Pancreas (tissue), 10 donors: Measurements from ENCODE around the gene EMD. TPM values are rescaled to one million over a fixed set of nuclear protein-coding genes. Genes with fewer than 3 reads are reported as not detected.

Experiments
- ATAC-seq, 4 donors: fragments of 200-7000 bp; cut with Tn5 transposase; one replicate each; pipeline versions ENCODE4 v1.8.0 to v1.9.1; 2020; ENCODE audit warnings: mild to moderate bottlenecking in 4 of 4, moderate library complexity in 4 of 4
- DNase-seq, 6 donors: peaks; one replicate each; pipeline ENCODE4 v3.0.0-alpha.2; 2020
- FAIRE-seq: peaks from 2 replicates; lab custom pipeline; 2012; peaks lifted over from hg19 to GRCh38; lab: Jason Lieb, UNC
- H3K27ac ChIP-seq, 4 donors: fragments of 200-600 bp; sonication (generic); 1 replicate in 3 of 4; 2 replicates in 1 of 4; pipeline versions ENCODE4 v1.5.0 to v1.8.0; 2020
- H3K27me3 ChIP-seq, 4 donors: fragments of 200-600 bp; one replicate each; pipeline ENCODE4 v1.8.0; 2021
- H3K36me3 ChIP-seq, 3 donors: fragments of 200-600 bp; sonication (generic) in 1 of 3; one replicate each; pipeline versions ENCODE4 v1.5.0 to v1.8.0; 2020 to 2021
- H3K4me1 ChIP-seq, 3 donors: fragments of 200-600 bp; one replicate each; pipeline ENCODE4 v1.8.0; 2021
- H3K4me3 ChIP-seq, 4 donors: fragments of 200-600 bp; sonication (generic) in 2 of 4; one replicate each; pipeline versions ENCODE4 v1.5.0 to v1.8.0; 2020 to 2021
- H3K9me3 ChIP-seq, 4 donors: fragments of 200-600 bp; one replicate each; pipeline ENCODE4 v1.8.0; 2021
- CTCF ChIP-seq, 4 donors: fragments of 200-600 bp; sonication (generic) in 3 of 4; IDR thresholded peaks; one replicate each; pipeline versions ENCODE4 v1.5.0 to v1.8.0; 2021; ENCODE audit warnings: antibody characterized with exemption in 4 of 4
- WGBS, 2 donors: extraction: QIAGEN DNeasy Blood & Tissue Kit; methylation state at CpG; one replicate each; pipeline ENCODE4 v1.1.7; 2013; 5-methylcytosine and 5-hydroxymethylcytosine counted together
- intact Hi-C, 3 donors: fragments of 100-400 bp; cut with DNase I; formaldehyde crosslinking; loops; one replicate each; pipeline versions ENCODE4 v1.11.1 to v1.14.2; 2022
- polyA plus RNA-seq, 2 donors: library from polyadenylated mRNA; stranded (reverse); fragments of 200-250 nt; gene quantifications; one replicate each; pipeline ENCODE4 v1.2.3, GENCODE V29; 2013
- total RNA-seq, 6 donors: library from RNA; stranded (reverse); fragmentation: NEBNext Ultra II Directional in 4 of 6; extraction: Animal tissue kit (Norgen Biotek cat#: 25700) in 4 of 6; gene quantifications; one replicate each; pipeline versions ENCODE4 v1.2.1 to v1.2.4, GENCODE V29; 2021 to 2023
- donor health status: healthy with polysubstance abuse.
- donor health status: DM: no; HTN: no; CAD: no; lungs with moderate emphysema.
- donor health status: DM: no; HTN: no; CAD: no.
- donor health status: control.
- donor health status: control.
- donor health status: Bipolar disorder and iron deficiency.
- donor health status: DM: yes; HTN: yes; CAD: no.
- donor health status: DM: no; HTN: no; CAD: no.
- donor health status: DM: no; HTN: no; CAD: no.
- donor health status: DM: yes; HTN: yes; CAD: no.

The EMD gene
- total and polyA plus RNA-seq, 8 donors, result 23.1 to 86.7 (median 41.4) TPM

GRCh38 chrX:154353172-154353843 lies 25.8 kb upstream of the EMD start:
- H3K27ac ChIP-seq, result no peak overlapping the region
- H3K4me3 ChIP-seq, result no peak overlapping the region
- H3K27me3 ChIP-seq, result no peaks in the 10 kb centered on the region
- intact Hi-C loops, result no loop called here
- no peaks in the 10 kb centered on the region for H3K4me1 ChIP-seq
- no peaks in the 10 kb centered on the region for H3K9me3 ChIP-seq
- H3K36me3 ChIP-seq, result peaks cover 0 to 16% (median 0%) of the 10 kb centered on the region in 3 donors
- no peak for TF ChIP-seq CTCF (IDR thresholded peaks at IDR 0.05)
- ATAC-seq (no peak), FAIRE-seq (no peak), DNase-seq (peak in 2 of 6 donors; percentile 13 to 66)
- 86 to 92% methylated on average over 24 of the region's 24 CpGs for WGBS, 2 donors

GRCh38 chrX:154354013-154354412 lies 25.1 kb upstream of the EMD start:
- Histone ChIP-seq H3K27ac (no peak overlapping the region), H3K36me3 (peaks cover 0 to 16% (median 0%) of the 10 kb centered on the region in 3 donors), H3K9me3 (no peaks in the 10 kb centered on the region), H3K27me3 (no peaks in the 10 kb centered on the region), H3K4me3 (no peak overlapping the region), H3K4me1 (no peaks in the 10 kb centered on the region)
- no peak for TF ChIP-seq CTCF (IDR thresholded peaks at IDR 0.05)
- DNase-seq (peak in 2 of 6 donors; percentile 13 to 70), ATAC-seq (no peak), FAIRE-seq (no peak)
- WGBS, 2 donors, result 84 to 85% methylated on average over 14 of the region's 14 CpGs
- intact Hi-C loops, result no loop called here

- no peaks in the 10 kb centered on the region for H3K4me1 ChIP-seq
- FAIRE-seq (no peak), ATAC-seq (no peak), DNase-seq (peak in 2 of 6 donors; percentile 11 to 59)
- peaks cover 0 to 16% (median 0%) of the 10 kb centered on the region in 3 donors for H3K36me3 ChIP-seq
- H3K27me3 ChIP-seq, result no peaks in the 10 kb centered on the region
- H3K4me3 ChIP-seq, result no peak overlapping the region
- intact Hi-C loops, result no loop called here
- WGBS, 2 donors, result 89 to 91% methylated on average over 13 of the region's 13 CpGs
- TF ChIP-seq CTCF (IDR thresholded peaks at IDR 0.05), result no peak
- no peak overlapping the region for H3K27ac ChIP-seq
- no peaks in the 10 kb centered on the region for H3K9me3 ChIP-seq
Measured at GRCh38 chrX:154354516-154354915, 24.6 kb upstream of the EMD start.

- no peaks in the 10 kb centered on the region for H3K9me3 ChIP-seq
- H3K36me3 ChIP-seq, result peaks cover 0 to 16% (median 0%) of the 10 kb centered on the region in 3 donors
- WGBS, 2 donors, result 89 to 93% methylated on average over 30 of the region's 30 CpGs
- no peaks in the 10 kb centered on the region for H3K4me1 ChIP-seq
- DNase-seq (peak in 2 of 6 donors; percentile 18 to 50), ATAC-seq (no peak), FAIRE-seq (no peak)
- intact Hi-C loops, result no loop called here
- H3K27me3 ChIP-seq, result no peaks in the 10 kb centered on the region
- no peak overlapping the region for H3K27ac ChIP-seq
- no peak overlapping the region for H3K4me3 ChIP-seq
- TF ChIP-seq CTCF (IDR thresholded peaks at IDR 0.05), result no peak
Measured at GRCh38 chrX:154355094-154355775, 23.9 kb upstream of the EMD start.

- H3K36me3 ChIP-seq, result peaks cover 0 to 16% (median 0%) of the 10 kb centered on the region in 3 donors
- intact Hi-C loops, result no loop called here
- FAIRE-seq (no peak), DNase-seq (peak in 1 of 6 donors; percentile 73), ATAC-seq (no peak)
- H3K27me3 ChIP-seq, result no peaks in the 10 kb centered on the region
- 80 to 81% methylated on average over 12 of the region's 12 CpGs for WGBS, 2 donors
- no peak for TF ChIP-seq CTCF (IDR thresholded peaks at IDR 0.05)
- H3K4me1 ChIP-seq, result no peaks in the 10 kb centered on the region
- no peaks in the 10 kb centered on the region for H3K9me3 ChIP-seq
- H3K27ac ChIP-seq, result no peak overlapping the region
- no peak overlapping the region for H3K4me3 ChIP-seq
Measured at GRCh38 chrX:154355776-154356140, 23.3 kb upstream of the EMD start.
